ENCODE data around the gene TTC23.

Gene TTC23

DNA sequence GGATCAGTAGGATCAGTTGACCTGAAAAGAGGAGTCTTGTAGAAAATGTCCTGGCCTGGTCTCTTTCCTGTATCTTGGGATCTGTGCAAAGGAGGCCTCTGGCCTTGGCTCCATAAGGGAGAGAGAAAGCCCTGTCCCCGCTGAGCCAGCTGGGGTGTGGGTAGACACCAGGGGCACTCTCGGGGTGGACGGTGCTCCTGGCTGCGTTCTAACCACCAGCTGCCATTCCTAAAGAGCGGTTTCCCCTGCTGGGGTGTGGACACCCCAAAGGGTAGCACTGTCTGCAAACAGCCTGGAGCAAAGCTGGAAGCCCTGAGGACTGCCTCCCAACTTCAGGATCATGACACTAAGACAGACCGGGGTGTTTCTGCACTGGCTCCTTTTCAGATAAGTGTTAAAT, 121.0 kb downstream of the TTC23 start:
- no peak for DNase-seq (ENCODE audit: low spot score)
- in situ Hi-C loops (cut with MboI; ENCODE audit: low pct_unique_long_range_greater_than_20kb, low sequenced_read_pairs, unreplicated experiment), result no loop called here
- TF ChIP-seq, protein P1, sequence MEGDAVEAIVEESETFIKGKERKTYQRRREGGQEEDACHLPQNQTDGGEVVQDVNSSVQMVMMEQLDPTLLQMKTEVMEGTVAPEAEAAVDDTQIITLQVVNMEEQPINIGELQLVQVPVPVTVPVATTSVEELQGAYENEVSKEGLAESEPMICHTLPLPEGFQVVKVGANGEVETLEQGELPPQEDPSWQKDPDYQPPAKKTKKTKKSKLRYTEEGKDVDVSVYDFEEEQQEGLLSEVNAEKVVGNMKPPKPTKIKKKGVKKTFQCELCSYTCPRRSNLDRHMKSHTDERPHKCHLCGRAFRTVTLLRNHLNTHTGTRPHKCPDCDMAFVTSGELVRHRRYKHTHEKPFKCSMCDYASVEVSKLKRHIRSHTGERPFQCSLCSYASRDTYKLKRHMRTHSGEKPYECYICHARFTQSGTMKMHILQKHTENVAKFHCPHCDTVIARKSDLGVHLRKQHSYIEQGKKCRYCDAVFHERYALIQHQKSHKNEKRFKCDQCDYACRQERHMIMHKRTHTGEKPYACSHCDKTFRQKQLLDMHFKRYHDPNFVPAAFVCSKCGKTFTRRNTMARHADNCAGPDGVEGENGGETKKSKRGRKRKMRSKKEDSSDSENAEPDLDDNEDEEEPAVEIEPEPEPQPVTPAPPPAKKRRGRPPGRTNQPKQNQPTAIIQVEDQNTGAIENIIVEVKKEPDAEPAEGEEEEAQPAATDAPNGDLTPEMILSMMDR (IDR thresholded peaks at IDR 0.05; ENCODE audit: extremely low read depth, insufficient read depth, missing control alignments), result no peak

DNA sequence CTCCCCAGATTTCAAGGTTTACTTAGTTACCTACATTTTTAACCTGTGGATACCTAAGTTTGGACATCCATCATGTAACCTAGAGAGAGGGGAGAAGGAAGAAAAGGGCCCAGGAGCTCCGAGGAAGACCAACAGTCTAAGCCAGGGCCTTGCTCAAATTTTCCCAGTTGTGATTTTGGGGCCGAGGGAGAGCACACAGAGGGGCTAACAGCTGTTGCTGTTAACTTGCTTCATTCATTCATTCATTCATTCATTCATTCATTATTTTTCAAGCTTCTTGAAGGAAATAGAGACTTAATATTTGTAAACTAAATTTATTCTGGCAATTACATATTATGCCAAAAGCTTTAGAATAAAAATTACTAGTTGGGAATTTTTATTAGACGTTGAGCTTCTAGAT, 121.6 kb downstream of the TTC23 start:
- in situ Hi-C loops (cut with MboI; ENCODE audit: low pct_unique_long_range_greater_than_20kb, low sequenced_read_pairs, unreplicated experiment), result no loop called here
- TF ChIP-seq, protein P1 (IDR thresholded peaks at IDR 0.05; ENCODE audit: extremely low read depth, insufficient read depth, missing control alignments), result no peak
- no peak for DNase-seq (ENCODE audit: low spot score)

DNA sequence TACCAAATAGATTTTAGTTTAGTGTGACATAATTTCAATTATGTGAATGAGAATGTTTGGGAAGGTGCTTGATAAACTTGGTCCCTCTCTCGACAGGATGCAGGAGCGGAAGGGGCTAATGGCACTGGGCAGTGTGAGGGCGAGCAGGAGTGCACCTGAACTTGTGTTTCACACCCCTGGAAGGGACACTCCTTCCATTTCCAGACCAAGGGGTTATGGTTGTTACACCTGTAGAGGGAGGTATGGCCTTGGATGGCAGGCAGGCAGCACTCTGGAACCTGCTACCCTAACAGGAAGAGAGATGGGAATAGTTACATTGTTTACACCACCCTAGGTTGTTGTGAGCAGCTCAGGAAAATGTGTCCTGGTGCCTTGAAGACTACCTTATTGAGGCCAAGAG, 122.5 kb downstream of the TTC23 start:
- no peak for DNase-seq (ENCODE audit: low spot score)
- TF ChIP-seq, protein P1 (IDR thresholded peaks at IDR 0.05; ENCODE audit: extremely low read depth, insufficient read depth, missing control alignments), result no peak
- in situ Hi-C loops (cut with MboI; ENCODE audit: low pct_unique_long_range_greater_than_20kb, low sequenced_read_pairs, unreplicated experiment), result no loop called here

DNA sequence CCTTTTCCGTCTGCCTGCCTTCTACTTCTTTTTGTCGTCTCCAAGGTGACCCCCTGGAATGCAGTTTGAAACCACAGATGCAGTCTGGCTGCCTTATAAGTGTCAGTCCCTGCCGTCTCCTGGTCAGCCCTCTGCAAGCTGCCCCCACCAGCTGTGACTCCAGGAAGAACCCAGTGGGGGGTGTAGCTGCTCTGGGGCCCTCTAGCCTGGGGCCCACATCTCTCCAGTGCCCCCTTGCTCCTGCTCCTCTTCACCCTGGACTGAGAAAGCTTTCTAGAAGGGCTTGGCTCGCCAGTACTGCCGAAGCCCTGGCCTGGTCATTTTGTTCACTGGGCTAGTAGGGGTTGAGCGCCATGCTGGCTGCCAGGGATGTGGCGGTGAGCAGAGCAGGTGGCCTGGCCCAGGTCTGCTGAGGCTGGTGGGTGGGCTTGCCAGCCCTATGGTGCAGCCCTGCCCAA, 123.2 kb downstream of the TTC23 start:
- TF ChIP-seq, protein P1 (IDR thresholded peaks at IDR 0.05; ENCODE audit: extremely low read depth, insufficient read depth, missing control alignments), result no peak
- in situ Hi-C loops (cut with MboI; ENCODE audit: low pct_unique_long_range_greater_than_20kb, low sequenced_read_pairs, unreplicated experiment), result no loop called here
- DNase-seq (ENCODE audit: low spot score), result no peak

DNA sequence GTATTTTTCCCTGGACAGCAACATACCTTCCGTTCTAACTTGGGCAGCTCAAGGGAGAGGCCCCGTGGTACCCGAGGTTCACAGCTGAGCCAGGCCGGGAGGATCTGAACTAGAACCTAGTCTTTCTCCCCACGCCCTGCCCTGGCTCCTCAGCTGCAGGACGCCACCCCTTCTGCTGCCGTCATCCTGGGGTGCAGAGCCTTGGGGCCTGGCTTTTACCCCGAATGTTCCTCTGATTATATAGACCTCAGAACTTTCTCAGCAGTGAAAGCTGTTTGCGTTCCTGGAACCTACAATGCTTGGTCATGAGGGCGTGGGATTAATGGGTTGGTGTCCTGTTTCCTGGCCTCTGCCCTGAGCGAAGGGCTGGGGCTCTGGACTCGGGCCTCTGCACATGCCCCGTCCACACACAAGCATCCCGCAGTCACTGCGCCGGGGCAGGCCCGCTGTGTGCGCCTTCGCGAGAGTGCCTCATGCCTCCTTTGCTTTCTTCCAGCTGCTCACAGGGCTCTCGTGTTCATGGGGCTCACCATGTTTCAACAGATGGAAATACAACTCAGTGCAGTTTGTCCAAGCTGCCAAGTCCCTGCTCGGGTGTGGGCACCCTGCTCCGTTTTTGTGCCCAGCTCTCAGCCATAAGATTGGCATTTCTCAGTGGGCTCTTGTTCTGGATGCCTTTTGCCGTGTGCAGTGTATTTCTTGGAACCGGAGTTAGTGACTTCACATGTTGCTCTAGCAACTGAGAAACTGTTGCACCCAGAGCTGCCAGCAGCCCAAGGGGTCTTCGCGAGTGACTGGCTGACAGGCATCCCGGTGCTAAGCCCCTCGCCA, 124.1 kb downstream of the TTC23 start:
- in situ Hi-C loops (cut with MboI; ENCODE audit: low pct_unique_long_range_greater_than_20kb, low sequenced_read_pairs, unreplicated experiment), result no loop called here
- TF ChIP-seq, protein P1 (IDR thresholded peaks at IDR 0.05; ENCODE audit: extremely low read depth, insufficient read depth, missing control alignments), result no peak
- DNase-seq (ENCODE audit: low spot score), result no peak

DNA sequence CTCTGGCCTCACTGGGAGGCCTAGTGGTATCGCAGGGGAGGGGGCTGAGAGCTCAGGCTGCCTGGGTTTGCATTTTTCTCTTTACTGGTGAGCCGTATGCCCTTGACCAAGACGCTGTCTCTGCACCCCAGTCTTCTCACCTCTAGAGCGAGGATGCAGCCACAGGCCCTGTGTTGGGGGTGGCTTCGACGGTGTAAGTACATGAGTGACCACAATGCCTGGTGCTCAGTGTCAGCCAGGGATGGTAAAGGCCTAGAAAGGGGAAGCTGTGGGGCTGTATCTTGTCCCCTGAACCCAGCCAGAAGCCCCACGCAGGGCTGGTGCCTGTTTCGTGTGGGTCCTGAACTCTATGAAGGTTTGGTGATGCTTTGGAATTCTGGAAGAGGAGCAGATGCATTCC, 124.7 kb downstream of the TTC23 start:
- no peak for DNase-seq (ENCODE audit: low spot score)
- in situ Hi-C loops (cut with MboI; ENCODE audit: low pct_unique_long_range_greater_than_20kb, low sequenced_read_pairs, unreplicated experiment), result no loop called here
- TF ChIP-seq, protein P1 (IDR thresholded peaks at IDR 0.05; ENCODE audit: extremely low read depth, insufficient read depth, missing control alignments), result no peak

Data from GM13977 (cell line).